Effector CD4-positive, alpha-beta T cell (primary cell): ENCODE measurements around the gene IGIP.
"Not testable (repeated sequence)": the region's sequence is repeated elsewhere in the genome, so short reads cannot be mapped to it uniquely, and the experiment has no call there.

Source experiments
- DNase-seq: peaks from one replicate; pipeline ENCODE4 v3.0.0-alpha.2; 2020

Gene IGIP

GRCh38 chr5:140143521-140144258 lies 18.0 kb downstream of the IGIP start:
- DNase-seq = no peak

DNA sequence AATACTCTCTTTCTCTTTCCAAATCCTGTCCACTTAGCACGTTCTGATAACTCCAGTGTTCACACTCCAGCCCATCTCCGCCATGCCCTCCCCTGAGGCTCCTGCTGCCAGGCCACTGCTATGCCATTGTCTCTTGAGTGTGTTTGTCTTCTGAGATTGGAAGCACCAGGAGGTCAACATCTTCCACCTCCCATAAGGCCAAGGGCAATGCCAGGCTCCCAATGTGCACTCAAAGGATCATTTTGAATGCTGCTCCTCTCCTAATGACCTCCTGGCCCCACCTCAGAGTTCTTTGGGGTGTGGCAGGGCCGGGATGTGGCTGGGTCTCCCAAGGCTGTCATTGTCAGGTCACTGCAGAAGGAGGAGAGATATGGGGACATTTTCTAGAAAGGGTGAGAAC lies 19.5 kb downstream of the IGIP start:
- DNase-seq = no peak

DNA sequence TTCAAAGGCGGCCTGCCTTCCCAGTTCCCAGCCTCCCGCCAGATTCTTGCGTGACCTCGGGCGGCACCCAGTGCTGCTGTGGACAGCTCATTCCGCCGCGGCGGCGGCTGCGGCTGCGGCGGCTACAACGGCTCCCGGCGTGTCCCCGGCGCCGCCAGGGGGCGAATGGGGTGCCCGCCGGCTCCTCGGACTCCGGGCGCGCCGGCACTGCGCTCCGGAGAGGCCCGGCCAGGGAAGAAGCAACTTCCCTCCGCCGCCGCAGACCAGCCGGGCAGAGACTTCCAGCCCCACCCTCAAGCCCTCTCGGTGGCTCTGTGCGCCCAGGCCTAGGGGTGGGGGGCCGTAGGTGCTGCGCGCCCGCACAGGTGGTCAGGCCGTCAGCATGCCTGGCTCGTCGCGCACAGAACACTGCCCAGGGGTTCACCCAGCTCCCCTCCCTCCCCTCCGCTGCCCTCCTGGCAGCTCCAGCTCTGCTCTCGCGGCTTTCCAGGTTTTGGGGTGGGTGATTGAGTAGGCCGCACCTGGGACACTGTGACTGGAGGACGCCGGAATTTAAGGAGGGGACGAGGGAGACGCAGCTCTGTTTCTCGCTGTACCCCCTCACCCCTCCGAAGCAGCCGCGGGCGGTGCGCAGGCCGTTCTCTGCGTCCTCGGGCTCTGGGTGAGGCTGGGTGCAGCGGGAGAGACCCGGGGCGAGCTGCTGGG lies 20.2 kb downstream of the IGIP start:
- peak; percentile 37 for DNase-seq

- DNase-seq = no peak
Observed at GRCh38 chr5:140146523-140146842, 20.7 kb downstream of the IGIP start.

DNA sequence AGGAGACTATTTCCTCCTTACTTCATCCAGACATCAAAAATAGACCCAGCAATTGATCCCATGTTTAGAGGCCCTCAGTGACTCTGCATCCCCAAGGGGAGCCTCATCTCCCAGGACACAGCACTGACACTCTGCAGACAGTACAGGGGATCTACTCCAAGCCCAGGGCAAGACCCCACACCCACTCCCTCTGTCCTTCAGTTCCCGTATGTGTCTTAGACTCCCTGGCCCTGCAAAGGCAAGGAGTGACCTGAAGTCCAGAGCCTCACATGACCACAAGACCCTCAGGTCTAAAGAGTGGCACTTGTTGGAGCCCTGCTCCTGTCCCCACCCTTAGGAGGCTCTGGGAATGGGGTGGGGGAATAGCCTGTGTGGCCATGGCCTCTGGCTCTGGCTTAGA lies 21.7 kb downstream of the IGIP start:
- no peak for DNase-seq

- no peak for DNase-seq
Observed at GRCh38 chr5:140148508-140148907, 22.8 kb downstream of the IGIP start.

DNA sequence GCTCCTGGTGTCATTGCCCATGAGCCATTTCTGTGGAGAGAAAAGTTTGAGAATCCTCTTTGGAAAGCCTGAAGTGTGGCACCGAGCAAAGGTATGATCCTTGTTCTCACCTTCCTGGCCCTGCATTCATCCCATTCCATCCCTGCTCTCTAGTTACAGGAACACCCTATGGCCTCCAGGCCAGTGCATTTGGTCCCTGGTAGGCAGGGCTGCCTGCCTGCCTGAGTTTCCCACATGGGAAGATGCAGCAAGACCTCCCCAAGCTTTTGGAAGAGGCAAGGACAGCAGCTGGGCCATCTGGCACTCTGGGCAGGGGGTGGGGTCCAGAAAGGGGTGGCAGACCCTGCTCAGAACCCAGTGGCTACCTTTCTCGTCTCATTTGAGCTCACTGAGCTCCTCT lies 24.5 kb downstream of the IGIP start:
- DNase-seq = no peak

DNA sequence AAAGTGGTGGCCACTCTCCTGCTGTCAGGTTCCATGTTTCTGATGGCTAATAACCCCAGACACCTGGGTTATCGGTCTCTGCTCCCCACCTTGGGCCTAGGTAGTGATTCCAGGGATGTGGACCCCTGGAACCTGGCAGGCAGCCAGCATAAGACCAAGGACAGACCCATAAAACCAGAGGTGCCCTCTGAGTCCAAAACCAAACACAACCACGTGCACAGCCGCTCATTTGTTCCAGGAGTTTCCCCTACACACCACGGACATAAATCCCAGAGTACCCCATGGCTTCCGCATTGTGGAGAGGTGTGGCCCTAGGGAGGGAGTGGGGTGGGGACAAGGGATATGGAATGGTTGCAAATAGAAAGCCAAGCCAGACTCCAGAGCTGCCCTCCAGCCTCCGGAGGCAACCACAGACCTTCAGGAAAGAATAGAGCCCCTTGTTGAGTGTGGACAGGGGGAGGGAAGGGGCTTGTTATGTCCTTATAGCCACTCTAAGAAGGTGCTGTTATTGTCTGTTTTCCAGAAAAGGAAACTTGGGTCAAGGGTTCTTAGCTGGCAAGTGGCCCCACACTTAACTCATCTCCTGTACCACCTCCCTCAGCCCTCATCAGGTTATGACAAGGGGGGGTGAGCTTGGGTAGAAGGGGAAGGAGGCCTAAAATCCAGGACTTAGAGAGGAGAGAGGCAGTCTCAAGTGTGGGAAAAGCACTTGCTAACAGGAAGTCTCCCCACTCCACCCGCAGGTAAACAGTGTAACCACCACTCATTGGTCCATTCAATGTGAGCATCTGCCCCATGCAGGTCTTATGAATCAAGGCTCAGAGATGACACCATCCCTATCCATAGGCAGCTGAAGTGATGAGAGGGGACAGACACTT lies 25.6 kb downstream of the IGIP start:
- no peak for DNase-seq

- no peak for DNase-seq
Observed at GRCh38 chr5:140152022-140152999, 26.6 kb downstream of the IGIP start.

DNA sequence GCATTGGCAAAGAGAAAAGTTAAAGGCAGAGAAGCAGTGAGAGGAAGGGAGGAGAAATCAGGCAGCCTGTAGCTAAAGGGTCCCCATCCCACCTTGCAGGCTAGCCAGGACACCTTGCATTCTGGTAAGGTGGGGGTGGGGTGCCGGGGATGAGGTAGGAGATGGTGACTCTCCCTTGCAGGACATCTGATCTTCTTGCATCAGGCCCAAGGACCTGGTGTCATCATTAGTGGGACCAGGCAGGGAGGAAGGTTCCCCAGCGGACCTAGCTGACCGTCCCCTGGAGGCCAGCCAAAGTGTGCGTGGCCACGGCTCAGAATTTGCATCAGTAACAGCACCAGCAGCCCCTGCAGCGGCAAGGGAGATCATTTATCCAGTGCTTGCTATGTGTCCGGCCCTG lies 27.5 kb downstream of the IGIP start:
- DNase-seq = no peak

DNA sequence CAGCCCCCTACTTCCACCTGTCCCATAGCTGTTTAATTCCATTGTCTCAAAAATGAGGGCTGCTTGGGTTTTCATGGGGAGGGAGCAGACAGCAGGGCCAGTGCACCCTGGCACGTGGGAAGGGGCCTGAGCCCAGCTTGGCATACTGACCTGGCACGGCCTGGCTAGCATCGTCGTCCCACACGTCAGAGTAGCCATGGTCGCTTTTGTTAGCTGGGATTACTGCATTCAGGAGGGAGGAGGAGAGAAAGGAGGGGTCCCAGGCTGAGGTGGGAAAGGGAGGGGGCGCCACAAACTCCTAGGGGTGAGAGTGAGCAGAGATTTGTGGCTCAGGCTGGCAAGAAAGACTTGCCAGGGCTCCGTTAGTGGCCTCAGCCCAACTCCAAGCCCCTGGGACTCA lies 28.2 kb downstream of the IGIP start:
- no peak for DNase-seq

DNA sequence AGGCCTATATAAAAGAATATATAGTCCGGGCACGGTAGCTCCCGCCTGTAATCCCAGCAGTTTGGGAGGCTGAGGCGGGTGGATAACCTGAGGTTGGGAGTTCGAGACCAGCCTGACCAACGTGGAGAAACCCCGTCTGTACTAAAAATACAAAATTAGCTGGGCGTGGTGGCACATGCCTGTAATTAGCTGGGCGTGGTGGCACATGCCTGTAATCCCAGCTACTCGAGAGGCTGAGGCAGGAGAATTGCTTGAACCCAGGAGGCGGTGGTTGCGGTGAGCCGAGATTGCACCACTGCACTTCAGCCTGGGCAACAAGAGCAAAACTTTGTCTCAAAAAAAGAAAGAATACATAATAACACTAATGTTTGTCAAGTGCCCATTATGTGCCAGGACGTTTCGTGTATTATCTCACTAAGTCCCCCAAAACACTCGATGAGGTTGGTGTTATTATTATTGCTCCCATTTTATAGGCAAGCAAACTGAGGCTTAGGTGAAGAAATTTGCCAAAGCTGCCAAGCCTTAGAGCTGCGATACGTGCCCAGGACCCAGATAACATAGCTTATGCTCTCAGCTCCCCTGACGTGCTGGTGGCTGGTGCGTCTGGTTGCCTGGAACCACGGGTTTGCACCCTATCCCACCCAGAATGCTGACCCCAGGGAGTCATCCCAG lies 29.1 kb downstream of the IGIP start:
- not testable (repeated sequence) for DNase-seq

DNA sequence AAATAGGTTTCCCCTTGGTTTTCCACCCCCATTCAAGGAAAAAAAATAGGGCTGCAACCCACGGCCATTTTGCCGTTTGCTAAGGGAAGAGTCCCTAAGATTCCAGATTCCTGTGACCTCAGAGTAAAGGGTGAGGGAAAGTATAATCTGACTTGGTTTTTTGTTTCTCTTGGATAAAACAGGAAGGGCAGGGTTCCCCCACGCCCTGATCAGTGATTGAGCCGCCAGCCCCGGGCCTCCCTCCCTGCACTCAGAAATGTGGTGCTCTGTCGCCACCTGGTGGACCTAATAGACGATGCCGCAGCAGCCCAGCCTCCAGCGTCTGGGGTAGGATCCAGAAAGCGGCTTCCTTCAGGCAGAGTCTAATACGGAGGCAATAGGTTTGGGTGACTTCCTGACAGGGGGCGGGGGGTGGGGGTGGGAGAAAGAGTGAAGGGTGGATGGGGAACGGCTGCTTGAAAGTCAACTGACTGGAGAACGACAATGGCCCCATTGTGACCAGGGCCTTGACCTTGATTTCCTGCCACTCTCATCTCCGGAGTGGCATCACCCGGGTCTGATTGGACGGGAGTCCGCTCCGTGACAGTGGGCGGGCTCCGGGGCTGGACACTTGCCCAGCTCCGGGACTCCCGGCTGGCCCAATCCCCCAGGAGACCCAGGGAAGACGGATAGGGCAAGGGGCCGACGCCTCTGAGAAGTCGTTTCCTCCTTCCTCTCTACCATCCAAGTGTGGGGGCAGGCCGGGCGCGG lies 31.5 kb downstream of the IGIP start:
- DNase-seq = peak; percentile 84

GRCh38 chr5:140159014-140159927 lies 33.5 kb downstream of the IGIP start:
- no peak for DNase-seq

- DNase-seq = no peak
Observed at GRCh38 chr5:140162275-140162674, 36.5 kb downstream of the IGIP start.

DNA sequence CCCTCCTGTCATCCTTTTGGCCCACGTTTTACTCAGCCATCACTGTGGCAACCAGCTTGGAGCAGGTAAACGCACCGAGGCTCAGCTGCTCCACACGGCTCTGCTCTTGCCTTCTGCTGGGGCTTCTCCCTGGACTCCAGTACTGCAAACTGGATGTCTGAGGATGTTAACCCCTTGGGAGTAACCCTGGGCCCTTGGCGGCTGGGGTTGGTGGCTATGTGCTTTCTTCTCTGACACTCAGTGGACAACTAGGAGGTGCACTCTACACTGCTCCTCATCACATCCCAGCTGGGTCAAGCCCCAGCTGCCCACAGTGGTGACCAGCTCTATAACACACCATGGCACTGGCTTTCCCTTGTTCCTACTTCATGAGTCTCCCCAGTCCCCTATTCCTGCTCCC lies 37.0 kb downstream of the IGIP start:
- no peak for DNase-seq

GRCh38 chr5:140165101-140165922 lies 39.6 kb downstream of the IGIP start:
- no peak for DNase-seq

DNA sequence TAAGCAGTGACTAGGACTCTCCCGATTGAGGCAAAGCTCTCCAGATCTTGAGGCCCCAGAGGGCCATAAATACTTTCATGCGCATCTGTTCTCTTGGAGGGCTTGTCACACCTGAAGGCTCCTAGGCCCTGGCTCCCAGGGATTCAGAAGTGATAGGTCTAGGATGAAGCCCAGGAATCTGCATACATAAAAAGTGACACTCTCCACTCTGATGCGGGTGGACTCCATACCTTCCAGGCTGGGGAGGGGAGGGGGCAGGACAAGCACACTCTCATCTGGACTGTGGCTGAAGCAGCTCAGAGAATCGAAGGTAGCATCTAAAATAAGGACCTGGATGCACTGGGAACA lies 40.2 kb downstream of the IGIP start:
- DNase-seq = no peak

- no peak for DNase-seq
Observed at GRCh38 chr5:140166911-140167310, 41.2 kb downstream of the IGIP start.
